GM12892 (cell line): ENCODE results near the gene WFS1.

Experiments used
- DNase-seq: peaks from one replicate; pipeline ENCODE4 v3.0.0; 2011; ENCODE audit not compliant: insufficient read length
- FAIRE-seq: peaks from 2 replicates; lab custom pipeline; 2011; peaks lifted over from hg19 to GRCh38; lab: Jason Lieb, UNC
- POLR2A ChIP-seq: IDR thresholded peaks from 2 replicates; pipeline ENCODE4 v1.6.1; 2011; ENCODE audit warnings: low read depth, low read length, control low read depth
- POLR2AphosphoS5 ChIP-seq: IDR thresholded peaks from 2 replicates; pipeline ENCODE4 v1.6.1; 2011; ENCODE audit warnings: low read depth, low read length, control low read depth
- TAF1 ChIP-seq: IDR thresholded peaks from 2 replicates; pipeline ENCODE4 v1.6.1; 2011; ENCODE audit warnings: low read depth, mild to moderate bottlenecking, control low read depth, low read length, borderline replicate concordance

Gene WFS1

DNA sequence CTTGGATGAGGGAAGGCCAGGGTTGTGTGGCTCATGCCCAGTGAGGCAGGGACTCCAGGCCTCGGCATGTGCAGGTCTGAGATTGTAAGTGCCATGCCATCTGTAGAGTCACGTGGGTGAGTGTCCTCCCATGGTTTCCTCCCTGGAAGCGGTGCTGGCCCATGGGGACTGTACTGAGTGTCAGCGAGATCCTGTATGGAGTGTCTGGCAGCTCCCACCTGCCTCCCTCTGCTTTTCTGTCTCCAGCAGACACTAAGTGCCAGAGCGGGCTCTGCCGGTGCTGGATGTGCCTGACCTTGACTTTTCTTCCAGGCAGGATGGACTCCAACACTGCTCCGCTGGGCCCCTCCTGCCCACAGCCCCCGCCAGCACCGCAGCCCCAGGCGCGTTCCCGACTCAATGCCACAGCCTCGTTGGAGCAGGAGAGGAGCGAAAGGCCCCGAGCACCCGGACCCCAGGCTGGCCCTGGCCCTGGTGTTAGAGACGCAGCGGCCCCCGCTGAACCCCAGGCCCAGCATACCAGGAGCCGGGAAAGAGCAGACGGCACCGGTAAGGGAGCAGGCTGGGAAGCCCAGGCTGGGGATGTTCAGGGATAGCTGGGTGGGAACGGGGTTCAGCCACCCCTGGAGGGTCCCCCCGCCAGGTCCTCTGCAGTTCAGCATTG, 7.6 kb downstream of the WFS1 start:
- DNase-seq (no peak), FAIRE-seq (no peak)
- TF ChIP-seq POLR2A, result no peak
- TF ChIP-seq TAF1, result no peak
- no peak for TF ChIP-seq POLR2AphosphoS5

DNA sequence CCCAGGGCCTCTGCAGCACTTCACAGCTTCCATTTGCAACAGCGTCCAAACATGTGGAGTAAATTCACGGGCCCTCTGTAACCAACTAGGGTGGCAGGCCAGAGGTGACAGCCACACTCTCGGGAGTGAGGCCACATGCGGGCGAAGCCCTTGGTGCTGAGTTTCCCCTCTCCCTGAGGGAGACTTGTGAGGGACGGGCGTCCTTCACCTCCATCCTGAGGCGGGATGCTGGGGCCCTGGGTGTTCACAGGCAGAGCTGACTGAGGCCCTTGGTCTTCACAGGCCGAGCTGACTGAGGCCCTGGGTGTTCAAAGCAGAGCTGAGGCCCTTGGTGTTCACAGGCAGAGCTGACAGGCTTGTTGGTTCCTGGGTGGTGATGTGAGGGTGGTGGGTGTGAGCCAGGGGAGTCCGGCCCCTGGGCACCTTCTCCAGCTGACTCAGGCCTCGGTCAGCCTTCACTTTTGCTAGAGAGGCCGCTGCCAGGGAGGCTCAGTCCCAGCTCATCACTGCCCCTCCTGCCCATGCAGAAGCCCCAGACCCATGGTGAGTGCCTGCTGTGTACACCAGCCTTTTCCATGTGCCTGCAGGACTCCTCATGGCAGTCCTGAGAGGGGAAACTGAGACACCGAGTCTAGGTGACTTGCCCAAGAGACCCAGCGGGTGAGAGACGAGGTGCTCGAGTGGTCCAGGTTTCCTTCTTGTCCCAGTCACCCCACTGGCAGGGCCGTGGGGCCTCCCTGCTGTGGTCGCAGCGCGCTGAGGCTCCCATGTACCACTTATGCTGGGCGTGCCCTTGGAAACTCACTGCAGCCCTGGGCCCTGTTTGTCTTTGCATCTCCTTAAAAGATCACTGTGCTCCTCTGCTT, 8.5 kb downstream of the WFS1 start:
- TF ChIP-seq TAF1 (no peak), POLR2AphosphoS5 (no peak), POLR2A (no peak)
- DNase-seq, result no peak
- peak; percentile 83 for FAIRE-seq

DNA sequence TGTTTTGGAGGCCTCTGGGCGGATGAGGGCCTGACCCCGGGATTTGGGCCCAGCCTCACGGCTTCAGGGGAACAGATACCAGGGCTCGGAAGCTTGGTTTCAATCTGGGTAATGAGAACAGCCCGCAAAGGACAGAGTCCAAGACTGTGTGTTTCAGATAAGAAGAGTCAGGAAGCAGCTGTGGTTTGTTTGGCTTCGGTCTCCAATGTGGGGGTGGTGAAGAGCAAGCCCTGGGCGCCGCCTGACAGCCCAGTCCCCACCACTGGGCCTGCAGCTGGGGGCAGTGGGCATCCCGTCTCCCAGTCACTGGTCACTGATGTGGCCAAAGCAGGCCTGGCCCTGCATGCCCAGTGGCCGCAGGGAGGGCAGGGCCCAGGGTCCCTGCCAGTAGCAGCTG, 9.1 kb downstream of the WFS1 start:
- TF ChIP-seq TAF1, result no peak
- DNase-seq, result peak; percentile 78
- no peak for FAIRE-seq

DNA sequence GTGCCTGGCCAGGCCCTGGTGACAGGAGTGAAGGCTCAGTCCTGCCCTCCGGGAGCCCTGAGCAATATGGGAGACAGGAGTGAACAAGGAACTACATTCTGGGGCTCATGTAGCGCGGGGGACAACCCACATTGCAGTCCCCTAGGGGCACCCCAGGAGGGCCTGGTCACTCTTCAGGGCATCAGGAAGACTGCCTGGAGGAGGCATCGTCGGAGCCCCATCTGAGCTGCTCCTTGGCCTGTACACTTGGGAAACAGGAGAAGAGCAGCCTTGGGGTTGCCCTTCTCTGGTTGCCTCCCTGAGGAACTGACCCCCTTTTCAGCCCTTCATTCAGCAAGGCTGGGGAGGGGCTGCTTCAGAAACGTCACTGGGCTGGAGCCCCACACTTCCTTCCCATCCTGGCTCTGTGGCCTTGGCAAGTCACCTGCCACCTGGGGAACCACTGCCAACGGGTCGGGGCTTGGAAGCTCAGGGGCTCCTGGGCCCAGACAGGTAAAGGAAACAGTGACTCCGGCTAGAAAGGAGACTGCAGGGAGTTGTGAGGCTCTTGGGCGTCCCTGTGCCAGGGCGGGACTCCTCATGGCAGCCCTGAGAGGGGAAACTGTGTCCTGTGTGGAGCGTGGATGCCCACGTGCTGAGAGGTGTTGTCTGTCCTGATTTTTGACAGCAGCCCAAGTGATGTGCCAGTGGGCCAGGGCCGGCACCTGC, 10.1 kb downstream of the WFS1 start:
- TF ChIP-seq POLR2AphosphoS5 (no peak), POLR2A (no peak), TAF1 (no peak)
- DNase-seq (no peak), FAIRE-seq (no peak)

DNA sequence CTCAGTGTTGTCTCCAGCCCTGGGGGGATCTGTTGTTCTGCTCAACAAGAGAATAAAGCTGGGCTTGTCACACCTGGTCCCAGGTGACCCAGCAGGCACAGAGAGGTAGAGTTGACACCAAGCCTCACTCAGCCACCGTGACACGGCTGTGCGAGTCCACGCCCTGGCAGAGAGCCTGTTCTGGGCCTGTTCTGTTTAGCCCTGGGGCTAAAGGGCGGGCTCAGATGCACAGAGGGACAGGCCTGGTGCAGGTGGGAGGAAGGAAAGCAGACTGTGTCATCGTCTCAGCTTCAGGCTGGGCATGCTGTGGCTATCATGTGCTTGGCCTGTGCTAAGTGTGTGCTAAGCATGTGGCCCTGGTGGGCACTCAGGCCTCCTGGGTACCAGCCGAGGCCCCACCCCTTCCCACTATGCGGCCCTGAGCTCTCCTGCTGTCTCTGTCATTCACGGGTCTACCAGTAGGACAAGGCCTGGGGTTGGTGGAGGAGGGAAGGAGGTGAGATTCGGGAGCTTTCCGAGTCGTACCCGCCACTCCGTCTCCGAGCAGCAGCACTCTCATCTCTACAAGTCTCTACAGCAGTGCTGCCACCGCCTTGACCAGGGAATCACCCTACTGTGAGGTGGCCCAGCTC, 10.8 kb downstream of the WFS1 start:
- FAIRE-seq (peak; percentile 27), DNase-seq (no peak)
- no peak for TF ChIP-seq TAF1
- TF ChIP-seq POLR2A, result no peak
- no peak for TF ChIP-seq POLR2AphosphoS5

DNA sequence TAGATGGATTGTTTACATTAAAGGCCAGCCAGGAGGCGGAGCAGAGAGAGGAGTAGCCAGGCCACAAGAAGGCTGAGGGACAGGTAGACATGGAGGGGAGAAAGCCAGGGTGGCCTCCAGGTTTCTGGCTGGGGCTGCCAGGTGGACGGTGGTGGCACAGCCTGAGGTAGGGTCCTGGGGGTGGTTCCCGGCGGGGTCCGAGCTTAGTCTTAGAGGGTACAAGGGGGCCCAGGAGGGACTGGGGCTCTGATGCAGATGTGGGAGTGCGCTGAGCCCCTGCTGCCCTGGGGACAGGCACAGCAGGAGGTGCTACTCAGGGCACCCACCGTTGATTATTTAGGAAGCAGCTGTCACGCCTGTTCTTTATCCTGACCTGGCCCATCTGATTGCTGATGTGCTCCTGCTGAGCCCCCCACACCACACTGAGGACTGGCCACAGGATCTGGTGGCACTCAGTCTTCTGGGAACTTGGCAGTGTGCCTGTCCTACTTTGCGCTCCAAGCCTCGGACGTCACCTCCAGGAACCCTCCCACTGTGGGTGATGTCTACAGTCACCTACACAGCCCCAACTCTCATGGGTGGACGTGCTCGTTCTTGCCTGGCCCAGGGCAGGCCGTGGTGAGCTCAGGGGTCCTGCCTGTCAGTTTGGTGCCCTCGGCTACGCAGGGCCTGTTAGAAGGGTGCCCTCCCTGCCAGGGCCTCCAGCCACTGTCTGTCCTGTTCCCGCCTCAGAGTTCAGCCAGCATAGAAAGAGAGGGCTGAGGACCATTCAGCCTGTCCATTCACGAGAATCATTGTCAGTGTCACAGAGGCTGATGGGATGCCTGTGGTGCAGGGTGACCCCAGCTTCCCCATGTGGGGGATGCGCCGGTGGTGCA, 12.0 kb downstream of the WFS1 start:
- DNase-seq (no peak), FAIRE-seq (no peak)
- no peak for TF ChIP-seq TAF1
- no peak for TF ChIP-seq POLR2AphosphoS5
- no peak for TF ChIP-seq POLR2A

DNA sequence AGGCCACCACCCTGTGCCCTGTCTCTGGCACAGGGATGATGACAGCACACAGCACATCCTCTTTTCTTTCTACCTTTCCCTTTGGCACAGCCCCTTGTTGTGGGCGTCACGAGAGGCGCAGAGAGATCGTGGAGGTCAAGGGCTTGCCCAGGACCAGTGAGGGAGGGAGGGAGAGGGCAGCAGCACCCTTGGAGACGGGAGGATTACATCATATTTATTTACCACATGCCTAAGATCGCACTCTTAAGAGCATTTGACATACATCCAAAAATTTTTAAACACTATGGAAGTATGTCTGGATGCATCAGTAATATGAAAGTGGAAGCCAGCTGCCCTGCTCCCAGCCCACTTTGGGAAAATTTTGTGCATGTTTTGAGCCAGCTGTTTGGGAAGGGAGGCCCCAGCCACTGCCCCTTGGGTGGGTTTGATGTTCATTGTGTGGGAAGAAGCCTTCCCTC, 12.7 kb downstream of the WFS1 start:
- FAIRE-seq (no peak), DNase-seq (no peak)
- TF ChIP-seq POLR2AphosphoS5, result no peak
- TF ChIP-seq POLR2A, result no peak
- TF ChIP-seq TAF1, result no peak

DNA sequence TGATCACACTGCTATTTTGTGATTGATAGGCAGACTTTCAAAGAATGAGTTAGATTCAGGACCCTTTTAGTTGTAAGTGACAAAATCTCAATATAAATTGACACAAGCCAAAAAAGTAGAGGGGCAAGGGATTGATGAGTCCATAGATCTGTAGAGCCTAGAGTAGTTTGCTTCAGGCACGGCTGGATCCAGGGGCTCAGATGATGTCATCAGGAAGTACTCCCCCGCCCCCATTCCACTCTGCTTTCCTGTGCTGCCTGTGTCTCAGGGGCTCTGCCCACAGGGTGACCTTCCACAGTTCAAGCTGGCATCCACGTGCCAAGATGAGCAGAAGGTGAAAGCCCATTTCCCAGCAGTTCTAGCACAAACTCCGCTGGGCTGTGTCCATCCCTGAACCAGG, 13.6 kb downstream of the WFS1 start:
- DNase-seq, result no peak
- TF ChIP-seq POLR2AphosphoS5, result no peak
- no peak for TF ChIP-seq TAF1
- TF ChIP-seq POLR2A, result no peak
- FAIRE-seq, result no peak

DNA sequence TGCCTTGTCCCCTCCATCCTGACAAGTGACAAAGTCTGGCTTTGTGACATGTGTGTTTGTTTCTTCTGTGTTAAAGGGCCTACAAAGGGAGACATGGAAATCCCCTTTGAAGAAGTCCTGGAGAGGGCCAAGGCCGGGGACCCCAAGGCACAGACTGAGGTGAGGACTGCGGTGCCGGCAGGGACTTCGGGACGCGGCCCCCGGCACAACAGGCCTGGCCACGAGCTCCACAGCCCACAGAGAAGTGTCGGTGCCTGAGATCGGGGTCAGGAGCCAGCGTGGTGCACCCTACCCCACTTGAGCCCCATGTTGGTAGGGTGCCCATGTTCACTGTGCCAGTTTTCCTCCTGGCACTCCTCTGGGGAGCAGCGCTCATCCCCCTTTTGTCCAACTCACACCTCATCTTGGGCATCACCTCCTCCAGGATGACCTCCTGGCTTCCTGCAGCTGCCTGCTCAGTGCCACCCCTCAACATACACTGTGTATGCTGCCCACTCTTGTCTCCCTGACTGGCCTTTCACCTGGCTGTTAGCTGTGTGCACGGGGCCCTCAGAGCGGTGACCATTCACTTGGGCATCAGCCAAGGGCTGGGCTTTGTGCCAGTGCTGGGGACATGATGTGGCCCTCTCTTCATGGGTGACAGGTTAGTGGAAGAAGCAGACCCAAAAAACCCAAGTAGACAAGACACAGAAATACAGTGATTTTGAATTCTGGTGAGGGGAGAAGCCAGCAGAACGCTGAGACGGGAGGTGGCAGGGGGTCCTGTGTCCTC, 17.6 kb downstream of the WFS1 start:
- FAIRE-seq (no peak), DNase-seq (no peak)
- TF ChIP-seq POLR2AphosphoS5, result no peak
- TF ChIP-seq TAF1, result no peak
- no peak for TF ChIP-seq POLR2A

DNA sequence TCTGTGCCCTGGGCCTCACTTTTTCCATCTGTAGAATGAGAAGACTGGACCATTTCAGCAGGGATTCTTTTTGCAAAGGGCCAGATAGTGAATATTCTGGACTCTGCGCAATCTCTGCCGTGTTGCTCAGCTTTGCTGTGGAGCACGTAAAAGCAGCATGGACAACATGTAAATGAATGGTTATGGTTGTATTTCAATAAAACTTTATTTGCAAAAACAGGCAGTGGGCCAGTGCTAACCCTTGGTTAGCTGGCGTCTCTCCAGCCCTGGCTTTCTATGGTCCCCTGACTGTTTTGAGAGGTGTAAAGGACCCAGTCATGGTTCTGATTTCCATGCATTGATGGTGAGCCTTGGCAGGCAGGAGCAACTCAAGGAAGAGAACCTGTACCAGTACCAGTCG, 18.7 kb downstream of the WFS1 start:
- FAIRE-seq (no peak), DNase-seq (no peak)
- no peak for TF ChIP-seq POLR2AphosphoS5
- no peak for TF ChIP-seq TAF1
- no peak for TF ChIP-seq POLR2A
